CD4-positive, alpha-beta T cell (primary cell): ENCODE results near the gene SCAF4. TPM values are rescaled to one million over a fixed set of nuclear protein-coding genes. Genes with fewer than 3 reads are reported as not detected.

Experiments used
- ATAC-seq: fragments of 200-7000 bp; cut with Tn5 transposase; one replicate; pipeline ENCODE4 v1.10.0; 2022; ENCODE audit warnings: mild to moderate bottlenecking; ENCODE audit not compliant: poor library complexity
- CTCF ChIA-PET: fragments of 350-600 bp; sonication (Branson Sonifier 250); formaldehyde crosslinking; loops from one replicate; lab custom pipeline; 2021; ENCODE audit warnings: antibody characterized with exemption, inconsistent platforms; lab: Charles Lee
- POLR2A ChIA-PET: fragments of 350-600 bp; sonication (Branson Sonifier 250); formaldehyde crosslinking; loops from one replicate; lab custom pipeline; 2021; ENCODE audit warnings: antibody characterized with exemption, inconsistent platforms; lab: Charles Lee
- DNase-seq, 14 experiments: peaks; one replicate each; pipeline ENCODE4 v3.0.0-alpha.2; 2013 to 2020; ENCODE audit warnings: mixed read lengths in 2 of 14
- H3K27ac ChIP-seq, 2 donors: one replicate each; pipeline versions ENCODE4 v1.5.1 to v1.7.0; 2013; ENCODE audit warnings: low read length in 2 of 2, low read depth in 1 of 2, mild to moderate bottlenecking in 1 of 2
- H3K27me3 ChIP-seq, 2 experiments: 1 replicate in 1 of 2; 2 replicates in 1 of 2; pipeline versions ENCODE4 v1.6.1 to v1.7.0; 2013; ENCODE audit warnings: low read length in 2 of 2, control low read depth in 1 of 2, mild to moderate bottlenecking in 1 of 2, moderate library complexity in 1 of 2; ENCODE audit not compliant: insufficient read depth in 2 of 2, control insufficient read depth in 1 of 2
- H3K36me3 ChIP-seq: one replicate; pipeline ENCODE4 v1.6.1; 2013; ENCODE audit warnings: low read length, control low read depth; ENCODE audit not compliant: insufficient read depth
- H3K4me1 ChIP-seq: one replicate; pipeline ENCODE4 v1.6.1; 2013; ENCODE audit warnings: low read length, control low read depth; ENCODE audit not compliant: insufficient read depth
- H3K4me3 ChIP-seq: one replicate; pipeline ENCODE4 v1.5.1; 2013; ENCODE audit warnings: mild to moderate bottlenecking, low read length, moderate library complexity
- H3K9me3 ChIP-seq, 2 experiments: 1 replicate in 1 of 2; 2 replicates in 1 of 2; pipeline versions ENCODE4 v1.6.1 to v1.7.0; 2013; ENCODE audit warnings: low read length in 2 of 2, mild to moderate bottlenecking in 2 of 2, control low read depth in 1 of 2, moderate library complexity in 1 of 2; ENCODE audit not compliant: control insufficient read depth in 1 of 2, insufficient read depth in 1 of 2
- H3K27ac Mint-ChIP-seq: one replicate; pipeline ENCODE4 v1.8.0; 2020; ENCODE audit warnings: mixed read lengths
- H3K27me3 Mint-ChIP-seq: one replicate; pipeline ENCODE4 v1.8.0; 2021; ENCODE audit warnings: mixed read lengths
- H3K36me3 Mint-ChIP-seq: one replicate; pipeline ENCODE4 v1.8.0; 2021; ENCODE audit warnings: low read depth, mixed read lengths
- H3K4me1 Mint-ChIP-seq: one replicate; pipeline ENCODE4 v1.8.0; 2021; ENCODE audit warnings: low read depth, mixed read lengths
- H3K4me3 Mint-ChIP-seq: one replicate; pipeline ENCODE4 v1.8.0; 2020; ENCODE audit warnings: mild to moderate bottlenecking, mixed read lengths
- H3K9me3 Mint-ChIP-seq: one replicate; pipeline ENCODE4 v1.8.0; 2020; ENCODE audit warnings: mixed read lengths
- intact Hi-C, 2 experiments: fragments of 100-400 bp; cut with DNase I in 1 of 2; cut with micrococcal nuclease in 1 of 2; formaldehyde crosslinking; loops; one replicate each; pipeline versions ENCODE4 v1.15.1 to v1.9.0; 2023 to 2025; cut with DNase I, micrococcal nuclease
- total RNA-seq, 174 experiments: library from RNA in 2 of 174; stranded (reverse) in 2 of 174; gene quantifications; one replicate each; pipeline ENCODE4 v1.2.3 and lab custom pipeline; 2021 to 2026
- TF ChIP-seq, protein P1 (sequence below): fragments of 200-600 bp; IDR thresholded peaks from one replicate; pipeline ENCODE4 v1.8.0; 2022; ENCODE audit warnings: antibody characterized with exemption, mild to moderate bottlenecking

The SCAF4 gene
- total RNA-seq, 2 experiments from 2014 or later, result 56.1 to 57.8 TPM

- intact Hi-C loops, result no loop called here
- Mint-ChIP-seq H3K36me3 (no peaks in the 10 kb centered on the region), H3K27me3 (peaks cover 31% of the 10 kb centered on the region), H3K27ac (no peak overlapping the region), H3K4me3 (no peak overlapping the region), H3K4me1 (no peaks in the 10 kb centered on the region), H3K9me3 (no peaks in the 10 kb centered on the region)
- Histone ChIP-seq H3K27me3 (no peaks in the 10 kb centered on the region), H3K27ac (no peak overlapping the region), H3K36me3 (no peaks in the 10 kb centered on the region), H3K9me3 (no peaks in the 10 kb centered on the region), H3K4me3 (no peak overlapping the region), H3K4me1 (no peaks in the 10 kb centered on the region)
- TF ChIP-seq, protein P1, sequence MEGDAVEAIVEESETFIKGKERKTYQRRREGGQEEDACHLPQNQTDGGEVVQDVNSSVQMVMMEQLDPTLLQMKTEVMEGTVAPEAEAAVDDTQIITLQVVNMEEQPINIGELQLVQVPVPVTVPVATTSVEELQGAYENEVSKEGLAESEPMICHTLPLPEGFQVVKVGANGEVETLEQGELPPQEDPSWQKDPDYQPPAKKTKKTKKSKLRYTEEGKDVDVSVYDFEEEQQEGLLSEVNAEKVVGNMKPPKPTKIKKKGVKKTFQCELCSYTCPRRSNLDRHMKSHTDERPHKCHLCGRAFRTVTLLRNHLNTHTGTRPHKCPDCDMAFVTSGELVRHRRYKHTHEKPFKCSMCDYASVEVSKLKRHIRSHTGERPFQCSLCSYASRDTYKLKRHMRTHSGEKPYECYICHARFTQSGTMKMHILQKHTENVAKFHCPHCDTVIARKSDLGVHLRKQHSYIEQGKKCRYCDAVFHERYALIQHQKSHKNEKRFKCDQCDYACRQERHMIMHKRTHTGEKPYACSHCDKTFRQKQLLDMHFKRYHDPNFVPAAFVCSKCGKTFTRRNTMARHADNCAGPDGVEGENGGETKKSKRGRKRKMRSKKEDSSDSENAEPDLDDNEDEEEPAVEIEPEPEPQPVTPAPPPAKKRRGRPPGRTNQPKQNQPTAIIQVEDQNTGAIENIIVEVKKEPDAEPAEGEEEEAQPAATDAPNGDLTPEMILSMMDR, result no peak
- ChIA-PET CTCF (no interaction called here), POLR2A (no interaction called here)
- DNase-seq (no peak), ATAC-seq (no peak)
Observed at GRCh38 chr21:31760931-31761330, 29.0 kb upstream of the SCAF4 start.

DNA sequence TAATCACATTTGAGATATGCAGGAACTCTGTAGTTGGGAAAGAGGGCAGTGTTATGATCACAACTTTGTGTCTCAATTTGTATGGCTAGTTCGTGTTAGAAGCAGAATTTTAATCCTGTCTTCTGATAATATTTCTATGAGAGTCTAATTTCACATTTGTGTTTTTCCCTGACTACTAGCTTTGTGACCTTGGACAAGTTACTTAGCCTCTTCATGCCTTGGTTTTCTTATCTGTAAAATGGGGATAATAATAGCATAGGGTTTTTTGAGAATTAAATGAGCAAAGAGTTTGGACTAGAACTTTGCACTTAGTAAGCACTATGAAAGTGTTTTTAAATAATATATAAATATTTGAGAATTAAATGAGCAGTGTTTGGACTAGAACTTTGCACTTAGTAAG is 24.9 kb upstream of the SCAF4 start:
- Mint-ChIP-seq H3K4me3 (no peak overlapping the region), H3K9me3 (no peaks in the 10 kb centered on the region), H3K27ac (no peak overlapping the region), H3K27me3 (peaks cover 11% of the 10 kb centered on the region), H3K4me1 (no peaks in the 10 kb centered on the region), H3K36me3 (no peaks in the 10 kb centered on the region)
- H3K36me3 ChIP-seq, result no peaks in the 10 kb centered on the region
- ChIA-PET POLR2A (no interaction called here), CTCF (no interaction called here)
- H3K4me3 ChIP-seq, result no peak overlapping the region
- ATAC-seq (no peak), DNase-seq (no peak)
- H3K4me1 ChIP-seq, result no peaks in the 10 kb centered on the region
- H3K27me3 ChIP-seq, result no peaks in the 10 kb centered on the region
- no peaks in the 10 kb centered on the region for H3K9me3 ChIP-seq
- TF ChIP-seq, protein P1, result no peak
- intact Hi-C loops, result no loop called here
- no peak overlapping the region for H3K27ac ChIP-seq

DNA sequence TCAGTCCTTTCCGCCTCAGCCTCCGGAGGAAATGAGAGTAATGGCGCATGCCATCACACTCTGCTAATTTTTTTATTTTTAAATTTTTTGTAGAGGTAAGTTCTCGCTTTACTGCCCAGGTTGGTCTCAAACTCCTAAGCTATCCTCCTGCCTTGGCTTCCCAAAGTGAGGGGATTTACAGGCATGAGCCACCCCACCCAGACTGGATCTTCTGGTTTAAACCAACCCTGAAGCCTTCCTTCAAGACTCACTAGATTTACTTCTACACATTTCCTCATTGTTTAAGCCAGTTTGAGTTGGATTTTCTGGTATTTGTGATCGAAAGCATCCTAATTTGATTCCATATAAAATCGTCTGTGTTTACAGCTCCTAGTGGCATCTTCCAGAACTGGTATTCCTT is 23.1 kb upstream of the SCAF4 start:
- CTCF ChIA-PET, result no interaction called here
- no peaks in the 10 kb centered on the region for H3K27me3 ChIP-seq
- Mint-ChIP-seq H3K4me3 (no peak overlapping the region), H3K27me3 (peaks cover 6% of the 10 kb centered on the region), H3K27ac (no peak overlapping the region), H3K9me3 (no peaks in the 10 kb centered on the region), H3K36me3 (no peaks in the 10 kb centered on the region), H3K4me1 (no peaks in the 10 kb centered on the region)
- no peaks in the 10 kb centered on the region for H3K4me1 ChIP-seq
- intact Hi-C loops, result no loop called here
- no peak overlapping the region for H3K4me3 ChIP-seq
- DNase-seq (no peak), ATAC-seq (no peak)
- POLR2A ChIA-PET, result no interaction called here
- H3K27ac ChIP-seq, result no peak overlapping the region
- no peaks in the 10 kb centered on the region for H3K36me3 ChIP-seq
- TF ChIP-seq, protein P1, result no peak
- H3K9me3 ChIP-seq, result no peaks in the 10 kb centered on the region
